DOHH2 (cell line): ENCODE measurements around the gene PAEP.

Source experiments
- EZH2phosphoT487 ChIP-seq: fragments of 200-600 bp; sonication (generic); IDR thresholded peaks from 2 replicates; pipeline ENCODE4 v1.6.1; 2017; ENCODE audit warnings: borderline replicate concordance, mild to moderate bottlenecking, antibody characterized with exemption, low read length, moderate library complexity, mixed read lengths
- TF ChIP-seq, protein P1 (sequence below): fragments of 200-600 bp; sonication (generic); IDR thresholded peaks from one replicate; pipeline ENCODE4 v1.5.1; 2014; ENCODE audit warnings: antibody characterized with exemption, mild to moderate bottlenecking, low read depth, low read length; ENCODE audit not compliant: poor library complexity, severe bottlenecking

DNA sequence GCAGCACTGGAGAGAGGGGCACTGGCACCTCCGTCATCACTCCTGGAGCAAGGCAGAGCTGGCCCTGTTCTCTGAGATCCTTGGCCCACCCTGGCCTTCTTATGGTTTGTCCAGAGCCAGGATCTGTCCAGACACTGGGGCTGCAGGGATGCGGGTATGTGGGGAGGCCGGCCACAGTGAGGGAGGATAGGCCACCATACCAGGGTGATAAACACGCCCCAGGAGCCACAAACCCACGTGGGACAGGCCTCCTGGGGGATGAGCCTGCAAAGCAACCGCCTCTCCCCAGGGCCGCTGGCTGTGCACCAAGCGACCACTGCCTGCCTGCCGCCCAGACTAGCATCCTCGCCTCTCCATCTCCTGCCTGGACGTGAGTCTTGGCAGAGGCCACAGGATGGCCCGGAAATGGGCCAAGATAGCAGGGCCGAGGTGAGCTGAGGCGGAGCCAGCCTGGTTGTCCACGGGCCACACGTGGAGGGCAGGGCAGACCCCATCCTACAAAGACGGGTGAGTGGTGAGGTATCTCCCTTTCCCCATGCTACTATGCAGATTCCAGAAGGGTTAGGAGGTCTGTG is 11.1 kb upstream of the PAEP start:
- TF ChIP-seq, protein P1, sequence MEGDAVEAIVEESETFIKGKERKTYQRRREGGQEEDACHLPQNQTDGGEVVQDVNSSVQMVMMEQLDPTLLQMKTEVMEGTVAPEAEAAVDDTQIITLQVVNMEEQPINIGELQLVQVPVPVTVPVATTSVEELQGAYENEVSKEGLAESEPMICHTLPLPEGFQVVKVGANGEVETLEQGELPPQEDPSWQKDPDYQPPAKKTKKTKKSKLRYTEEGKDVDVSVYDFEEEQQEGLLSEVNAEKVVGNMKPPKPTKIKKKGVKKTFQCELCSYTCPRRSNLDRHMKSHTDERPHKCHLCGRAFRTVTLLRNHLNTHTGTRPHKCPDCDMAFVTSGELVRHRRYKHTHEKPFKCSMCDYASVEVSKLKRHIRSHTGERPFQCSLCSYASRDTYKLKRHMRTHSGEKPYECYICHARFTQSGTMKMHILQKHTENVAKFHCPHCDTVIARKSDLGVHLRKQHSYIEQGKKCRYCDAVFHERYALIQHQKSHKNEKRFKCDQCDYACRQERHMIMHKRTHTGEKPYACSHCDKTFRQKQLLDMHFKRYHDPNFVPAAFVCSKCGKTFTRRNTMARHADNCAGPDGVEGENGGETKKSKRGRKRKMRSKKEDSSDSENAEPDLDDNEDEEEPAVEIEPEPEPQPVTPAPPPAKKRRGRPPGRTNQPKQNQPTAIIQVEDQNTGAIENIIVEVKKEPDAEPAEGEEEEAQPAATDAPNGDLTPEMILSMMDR = no peak
- TF ChIP-seq EZH2phosphoT487 = no peak
